Inferior parietal cortex (tissue), 1 donor: Measurements from ENCODE around the gene ZNF845.
"Not testable (repeated sequence)": the region's sequence is repeated elsewhere in the genome, so short reads cannot be mapped to it uniquely, and the experiment has no call there.

Experiments
- DNase-seq: peaks from one replicate; pipeline ENCODE4 v3.0.0-alpha.2; 2016; ENCODE audit errors: extremely low spot score

ZNF845 gene

GRCh38 chr19:53381376-53381775 is 47.8 kb downstream of the ZNF845 start:
- no peak for DNase-seq

GRCh38 chr19:53388168-53388567 is 54.6 kb downstream of the ZNF845 start:
- DNase-seq: no peak

DNA sequence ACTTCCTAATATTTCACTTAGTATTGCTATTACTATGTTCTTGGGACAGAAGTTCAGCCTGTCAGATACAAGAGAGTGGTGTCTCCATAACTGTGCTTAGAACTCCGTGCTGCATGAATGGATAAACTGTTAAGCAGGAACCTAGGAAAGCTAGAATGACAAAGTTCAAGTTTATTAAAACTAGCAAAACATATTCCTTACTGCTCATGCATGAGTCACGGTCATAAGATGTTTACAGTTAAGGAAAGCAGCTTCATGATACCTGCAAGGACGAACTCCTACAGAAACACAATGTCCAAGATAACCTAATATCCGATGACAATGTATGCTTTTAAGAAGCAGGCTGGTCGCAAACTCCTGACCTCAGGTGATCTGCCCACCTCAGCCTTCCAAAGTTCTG is 55.4 kb downstream of the ZNF845 start:
- DNase-seq: no peak

- DNase-seq: no peak
These were observed 56.0 kb downstream of the ZNF845 start for GRCh38 chr19:53389571-53389970.

GRCh38 chr19:53389978-53390377 is 56.4 kb downstream of the ZNF845 start:
- no peak for DNase-seq

DNA sequence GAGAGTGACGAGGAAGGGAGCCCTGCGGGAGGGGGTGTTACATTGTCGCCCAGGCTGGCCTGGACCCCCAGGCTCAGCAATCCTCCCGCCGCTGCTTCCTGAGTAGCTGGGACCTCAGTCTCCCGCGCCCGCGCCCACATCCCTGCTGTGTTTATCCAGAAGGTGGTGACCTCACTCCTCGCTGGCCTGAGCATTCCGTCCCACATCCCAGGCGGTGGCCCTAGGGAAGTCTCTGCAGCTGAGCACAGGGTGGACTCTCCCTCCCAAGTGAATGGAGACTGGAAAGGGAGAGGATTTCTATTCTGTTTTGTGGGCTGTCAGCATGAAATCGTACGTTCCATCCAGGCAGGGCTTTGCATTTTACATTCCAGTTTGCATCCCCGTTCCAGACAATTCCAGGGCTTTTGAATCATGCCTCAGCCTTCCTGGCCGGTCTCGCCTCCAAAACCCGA is 61.0 kb downstream of the ZNF845 start:
- no peak for DNase-seq

DNA sequence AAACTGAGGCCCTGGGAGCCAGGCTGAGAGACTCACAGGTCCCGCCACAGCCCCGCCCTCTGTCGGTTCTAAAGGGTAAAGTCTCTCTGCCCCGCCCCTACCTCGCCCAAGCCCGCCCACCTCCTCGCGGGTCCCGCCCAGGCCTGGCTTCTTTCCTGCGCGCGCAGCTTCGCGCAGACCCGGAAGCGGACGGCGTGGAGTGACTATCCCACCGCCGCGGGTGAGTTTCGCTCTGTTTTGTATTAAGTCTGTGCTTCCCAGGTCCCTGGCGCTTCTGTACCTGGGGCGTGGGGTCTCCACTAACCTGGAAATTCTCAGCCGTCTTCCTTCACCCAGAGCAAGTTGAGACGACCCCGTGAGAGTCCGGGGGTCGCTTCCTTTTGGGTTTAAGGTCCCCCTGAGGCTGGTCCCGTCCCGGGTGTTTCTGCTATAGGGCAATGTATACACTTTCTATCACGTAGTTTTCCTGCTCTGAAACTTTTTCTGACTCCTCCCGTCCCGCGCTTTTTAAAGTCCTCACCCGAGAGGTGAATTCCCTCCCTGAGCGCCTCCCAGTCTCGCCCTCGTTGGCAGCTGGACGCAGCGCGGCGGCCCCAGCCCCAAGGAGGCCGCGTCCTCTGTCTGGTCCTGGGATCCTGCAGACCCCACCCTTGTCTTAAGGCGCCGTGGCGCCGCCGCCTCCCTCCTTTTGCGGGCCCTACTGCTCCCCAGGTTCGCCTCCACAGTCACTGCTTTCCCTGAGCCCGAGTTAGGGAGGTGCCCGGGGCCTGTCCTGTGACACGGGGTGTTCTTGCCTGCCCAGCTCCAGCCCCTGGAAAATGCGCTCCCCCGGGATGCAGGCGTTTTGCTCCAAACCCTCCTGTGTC is 61.7 kb downstream of the ZNF845 start, which contains the start of gene ZNF765:
Gene ZNF765 (plus strand): TSS at position 176 of the 866 bp plus-strand sequence. CDS start 2,867 bp downstream, outside the sequence.
- DNase-seq: peak; percentile 85

GRCh38 chr19:53395840-53396524 is 62.4 kb downstream of the ZNF845 start:
- peak; percentile 2 for DNase-seq

DNA sequence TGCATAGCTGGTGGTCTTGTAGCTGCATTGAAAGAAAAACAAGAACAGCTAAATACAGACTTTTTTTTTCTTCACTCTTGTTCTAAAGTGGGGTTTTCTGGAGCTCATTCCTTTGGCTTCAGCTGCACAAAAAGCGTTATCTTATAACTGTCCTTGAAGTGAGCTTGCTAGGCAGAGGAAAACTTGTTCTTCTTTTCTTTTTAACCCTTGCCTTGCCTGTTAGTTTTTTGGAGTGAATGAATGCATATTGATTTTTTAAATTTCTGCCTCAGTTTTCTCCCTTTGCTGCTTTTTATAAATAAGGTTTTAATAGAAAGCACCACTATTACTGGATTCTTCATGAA is 62.9 kb downstream of the ZNF845 start:
- DNase-seq: no peak

GRCh38 chr19:53397918-53398317 is 64.4 kb downstream of the ZNF845 start:
- DNase-seq: not testable (repeated sequence)
